WTC11 (cell line): ENCODE measurements around the gene CCT6A. TPM values are rescaled to one million over a fixed set of nuclear protein-coding genes. Genes with fewer than 3 reads are reported as not detected.
"Not testable (repeated sequence)": the region's sequence is repeated elsewhere in the genome, so short reads cannot be mapped to it uniquely, and the experiment has no call there.

Experiments used
- ATAC-seq: fragments of 200-7000 bp; cut with Tn5 transposase; 2 replicates; pipeline ENCODE4 v1.10.0; 2021; ENCODE audit warnings: mild to moderate bottlenecking, moderate library complexity
- CTCF ChIA-PET: fragments of 300-600 bp; sonication (Branson Sonifier 250); formaldehyde crosslinking; loops from one replicate; lab custom pipeline; 2021; ENCODE audit warnings: antibody characterized with exemption; lab: Charles Lee
- POLR2A ChIA-PET: fragments of 350-600 bp; sonication (Branson Sonifier 250); formaldehyde crosslinking; loops from one replicate; lab custom pipeline; 2021; ENCODE audit warnings: antibody characterized with exemption; lab: Charles Lee
- DNase-seq: peaks from one replicate; pipeline ENCODE4 v3.0.0; 2021; ENCODE audit warnings: low spot score
- H3K27ac Mint-ChIP-seq: 2 replicates; pipeline ENCODE4 v1.8.0; 2021; ENCODE audit warnings: mixed read lengths
- H3K27me3 Mint-ChIP-seq: 2 replicates; pipeline ENCODE4 v1.8.0; 2021; ENCODE audit warnings: low read depth, mild to moderate bottlenecking, moderate library complexity, mixed read lengths
- H3K36me3 Mint-ChIP-seq: 2 replicates; pipeline ENCODE4 v1.8.0; 2021; ENCODE audit warnings: mixed read lengths
- H3K4me1 Mint-ChIP-seq: 2 replicates; pipeline ENCODE4 v1.8.0; 2022; ENCODE audit warnings: mixed read lengths
- H3K4me3 Mint-ChIP-seq: 2 replicates; pipeline ENCODE4 v1.8.0; 2021; ENCODE audit warnings: mild to moderate bottlenecking, moderate library complexity, mixed read lengths
- H3K9me3 Mint-ChIP-seq: 2 replicates; pipeline ENCODE4 v1.8.0; 2021; ENCODE audit warnings: mixed read lengths
- AFF4 ChIP-seq: sonication (generic); formaldehyde crosslinking; IDR thresholded peaks from 2 replicates; pipeline ENCODE4 v1.8.1; 2023; ENCODE audit warnings: mild to moderate bottlenecking, missing genetic modification reagents, borderline replicate concordance
- CBFB ChIP-seq: sonication (generic); formaldehyde crosslinking; IDR thresholded peaks from 2 replicates; pipeline ENCODE4 v1.8.1; 2022; ENCODE audit warnings: mild to moderate bottlenecking, low read depth, missing genetic modification reagents
- CDX4 ChIP-seq: fragments of 250-450 bp; sonication (Bioruptor Pico); IDR thresholded peaks from 2 replicates; pipeline ENCODE4 v1.9.0; 2021; ENCODE audit warnings: moderate library complexity, mild to moderate bottlenecking, inconsistent platforms, borderline replicate concordance
- CREB1 ChIP-seq: sonication (generic); formaldehyde crosslinking; IDR thresholded peaks from 2 replicates; pipeline ENCODE4 v1.8.0; 2023; ENCODE audit warnings: mild to moderate bottlenecking, missing genetic modification reagents
- ELF4 ChIP-seq: sonication (generic); formaldehyde crosslinking; IDR thresholded peaks from 2 replicates; pipeline ENCODE4 v1.8.1; 2022; ENCODE audit warnings: low read depth, mild to moderate bottlenecking, moderate library complexity, missing genetic modification reagents
- EMX1 ChIP-seq: fragments of 250-450 bp; sonication (Bioruptor Pico); IDR thresholded peaks from 2 replicates; pipeline ENCODE4 v1.8.0; 2021; ENCODE audit warnings: mild to moderate bottlenecking
- FOXJ3 ChIP-seq: sonication (generic); formaldehyde crosslinking; IDR thresholded peaks from 2 replicates; pipeline ENCODE4 v1.9.0; 2021; ENCODE audit warnings: missing genetic modification reagents, mild to moderate bottlenecking, borderline replicate concordance
- NFYB ChIP-seq: sonication (generic); formaldehyde crosslinking; conservative IDR thresholded peaks from 2 replicates; pipeline ENCODE4 v1.8.0; 2022; ENCODE audit warnings: low read depth, missing genetic modification reagents
- SOX15 ChIP-seq: fragments of 250-450 bp; sonication (Bioruptor Pico); IDR thresholded peaks from 2 replicates; pipeline ENCODE4 v1.9.0; 2021; ENCODE audit warnings: mild to moderate bottlenecking
- TEAD1 ChIP-seq: sonication (generic); formaldehyde crosslinking; IDR thresholded peaks from 2 replicates; pipeline ENCODE4 v1.8.0; 2022; ENCODE audit warnings: mild to moderate bottlenecking, missing genetic modification reagents
- USF1 ChIP-seq: sonication (generic); formaldehyde crosslinking; IDR thresholded peaks from 2 replicates; pipeline ENCODE4 v1.8.0; 2022; ENCODE audit warnings: mild to moderate bottlenecking, missing genetic modification reagents
- ZNF121 ChIP-seq: sonication (generic); formaldehyde crosslinking; IDR thresholded peaks from 2 replicates; pipeline ENCODE4 v1.8.0; 2023; ENCODE audit warnings: missing genetic modification reagents
- ZNF138 ChIP-seq: sonication (generic); formaldehyde crosslinking; conservative IDR thresholded peaks from 2 replicates; pipeline ENCODE4 v1.8.1; 2022; ENCODE audit warnings: mild to moderate bottlenecking, moderate library complexity, missing genetic modification reagents
- ZNF219 ChIP-seq: sonication (generic); formaldehyde crosslinking; IDR thresholded peaks from 2 replicates; pipeline ENCODE4 v1.8.0; 2023; ENCODE audit warnings: missing genetic modification reagents, mild to moderate bottlenecking, borderline replicate concordance
- ZNF416 ChIP-seq: fragments of 250-450 bp; sonication (Bioruptor Pico); IDR thresholded peaks from 2 replicates; pipeline ENCODE4 v1.9.0; 2021; ENCODE audit warnings: mild to moderate bottlenecking, inconsistent platforms
- ZNF671 ChIP-seq: fragments of 250-450 bp; sonication (Bioruptor Pico); IDR thresholded peaks from 2 replicates; pipeline ENCODE4 v1.8.0; 2021; ENCODE audit warnings: mild to moderate bottlenecking
- ZSCAN18 ChIP-seq: fragments of 250-450 bp; sonication (Bioruptor Pico); IDR thresholded peaks from 2 replicates; pipeline ENCODE4 v2.1.2; 2022; ENCODE audit warnings: mild to moderate bottlenecking, moderate library complexity
- total RNA-seq: library from RNA; stranded (reverse); gene quantifications from 3 replicates; pipeline ENCODE4 v1.2.3, GENCODE V29; 2021

CCT6A gene
- total RNA-seq, 1 experiment from 2014 or later = 246 TPM

- CTCF ChIA-PET = no interaction called here
- ATAC-seq (no peak), DNase-seq (no peak)
- POLR2A ChIA-PET = interaction anchor here (1.9 kb wide), 1 partner anchor 8 kb away, joined by 4 read pairs; no protein-coding TSS in a partner anchor
- Mint-ChIP-seq H3K27ac (no peak overlapping the region), H3K4me1 (no peaks in the 10 kb centered on the region), H3K9me3 (peaks cover 4% of the 10 kb centered on the region), H3K4me3 (no peak overlapping the region), H3K36me3 (peaks cover 7% of the 10 kb centered on the region), H3K27me3 (peaks cover 3% of the 10 kb centered on the region; the same call in 1 of the 2 replicates)
- TF ChIP-seq SOX15 = no peak
- TF ChIP-seq ELF4 (CRISPR knock-in tag) = no peak
- TF ChIP-seq AFF4 = no peak
- TF ChIP-seq EMX1 (CRISPR knock-in tag) = no peak
- TF ChIP-seq ZSCAN18 (CRISPR knock-in tag) = no peak
- no peak for TF ChIP-seq FOXJ3
- no peak for TF ChIP-seq CREB1
- TF ChIP-seq ZNF416 = no peak
- no peak for TF ChIP-seq ZNF138 (CRISPR knock-in tag)
- TF ChIP-seq CBFB (CRISPR knock-in tag) = no peak
- no peak for TF ChIP-seq ZNF121 (CRISPR knock-in tag)
- TF ChIP-seq CDX4 (CRISPR knock-in tag) = no peak
These were observed 40.0 kb downstream of the CCT6A start for GRCh38 chr7:56091591-56091990.

- not testable (repeated sequence) for ATAC-seq, H3K27ac Mint-ChIP-seq, H3K4me1 Mint-ChIP-seq, H3K9me3 Mint-ChIP-seq, H3K36me3 Mint-ChIP-seq, H3K27me3 Mint-ChIP-seq, DNase-seq, H3K4me3 Mint-ChIP-seq
- POLR2A ChIA-PET = interaction anchor here (1.0 to 1.9 kb wide), 2 partner anchors 9 to 41 kb away, joined by 4 read pairs; partner anchors contain the start of genes CCT6A and PSPH
- CTCF ChIA-PET = interaction anchor here (0.9 to 1.3 kb wide), 4 partner anchors 13 to 87 kb away, joined by 3 to 5 read pairs (median 4); no protein-coding TSS in a partner anchor
These were observed 40.8 kb downstream of the CCT6A start for GRCh38 chr7:56092388-56092787.

GRCh38 chr7:56092789-56093531 lies 41.4 kb downstream of the CCT6A start, which contains the start of gene PHKG1:
PHKG1 (minus strand) TSS chr7:56092952; CDS start chr7:56088941, 4,011 bp downstream.
- TF ChIP-seq ZNF219 (CRISPR knock-in tag) (no peak), USF1 (CRISPR knock-in tag) (no peak), ZNF121 (CRISPR knock-in tag) (no peak), SOX15 (no peak), NFYB (no peak), TEAD1 (CRISPR knock-in tag) (no peak), ZNF671 (CRISPR knock-in tag) (no peak), ELF4 (CRISPR knock-in tag) (no peak)
- peak; percentile 36 for DNase-seq
- H3K36me3 Mint-ChIP-seq = peaks cover 10% of the 10 kb centered on the region
- peaks cover 4% of the 10 kb centered on the region for H3K9me3 Mint-ChIP-seq
- no peak within 1 kb of the TSS for H3K27ac Mint-ChIP-seq
- no peaks in the 10 kb centered on the region for H3K4me1 Mint-ChIP-seq
- H3K4me3 Mint-ChIP-seq = no peak within 1 kb of the TSS
- peak; percentile 97 for ATAC-seq
- H3K27me3 Mint-ChIP-seq = peaks cover 3% of the 10 kb centered on the region; the same call in 1 of the 2 replicates
- POLR2A ChIA-PET = interaction anchor here (1.0 to 1.9 kb wide), 2 partner anchors 10 to 42 kb away, joined by 4 read pairs; partner anchors contain the start of genes CCT6A and PSPH
- CTCF ChIA-PET = interaction anchor here (0.7 to 1.3 kb wide), 6 partner anchors 10 to 87 kb away, joined by 3 to 5 read pairs (median 4); no protein-coding TSS in a partner anchor
